VCaP (cell line): ENCODE results near the gene APBA3.

Source experiments
- H3K27ac ChIP-seq: fragments of 450-650 bp; 2 replicates; pipeline ENCODE4 v1.5.1; 2017
- TF ChIP-seq, protein P1 (sequence below): fragments of 450-650 bp; conservative IDR thresholded peaks from 2 replicates; pipeline ENCODE4 v1.5.1; 2017; ENCODE audit warnings: mild to moderate bottlenecking, moderate library complexity

The APBA3 gene, protein sequence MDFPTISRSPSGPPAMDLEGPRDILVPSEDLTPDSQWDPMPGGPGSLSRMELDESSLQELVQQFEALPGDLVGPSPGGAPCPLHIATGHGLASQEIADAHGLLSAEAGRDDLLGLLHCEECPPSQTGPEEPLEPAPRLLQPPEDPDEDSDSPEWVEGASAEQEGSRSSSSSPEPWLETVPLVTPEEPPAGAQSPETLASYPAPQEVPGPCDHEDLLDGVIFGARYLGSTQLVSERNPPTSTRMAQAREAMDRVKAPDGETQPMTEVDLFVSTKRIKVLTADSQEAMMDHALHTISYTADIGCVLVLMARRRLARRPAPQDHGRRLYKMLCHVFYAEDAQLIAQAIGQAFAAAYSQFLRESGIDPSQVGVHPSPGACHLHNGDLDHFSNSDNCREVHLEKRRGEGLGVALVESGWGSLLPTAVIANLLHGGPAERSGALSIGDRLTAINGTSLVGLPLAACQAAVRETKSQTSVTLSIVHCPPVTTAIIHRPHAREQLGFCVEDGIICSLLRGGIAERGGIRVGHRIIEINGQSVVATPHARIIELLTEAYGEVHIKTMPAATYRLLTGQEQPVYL

DNA sequence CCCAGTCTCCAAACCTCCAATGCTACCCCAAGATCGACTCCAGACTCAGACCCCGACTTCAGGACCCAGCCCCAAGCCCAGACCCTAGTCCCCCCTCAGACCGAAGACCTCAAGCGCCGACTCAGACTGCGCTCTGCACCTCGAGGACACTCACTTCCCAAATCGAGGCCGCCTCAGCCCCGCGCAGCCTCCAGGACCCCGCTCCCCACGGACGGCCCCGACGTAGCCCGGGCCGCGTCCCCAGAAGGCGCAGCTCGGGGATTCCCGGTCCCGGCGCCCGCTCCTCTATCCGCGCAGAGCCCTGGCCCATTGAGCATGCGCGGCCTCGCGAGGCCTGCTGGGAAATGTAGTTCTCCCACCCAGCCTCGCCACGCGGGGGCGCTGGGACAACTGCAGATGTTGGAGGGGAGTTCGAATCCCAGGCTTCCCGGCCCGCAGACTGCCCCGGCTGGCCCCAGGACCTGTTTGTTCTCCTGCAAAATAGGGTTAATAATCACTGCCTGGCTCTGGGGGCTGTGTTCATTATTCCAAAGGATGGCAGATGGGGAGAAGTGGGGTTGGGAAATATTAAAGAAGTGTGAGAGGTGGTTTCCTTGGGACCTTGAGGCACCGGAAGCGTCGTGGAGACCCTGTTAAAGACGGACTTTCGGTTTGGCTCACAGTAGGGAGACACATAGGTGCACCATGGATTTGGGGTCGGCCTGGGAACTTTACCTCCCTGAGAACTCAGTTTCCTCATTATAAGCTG lies at the start of gene APBA3:
Gene APBA3, minus strand, starts transcription at position 311 of the 748 bp plus-strand sequence. CDS start 1,428 bp downstream, outside the sequence.
- H3K27ac ChIP-seq, result peak within 1 kb of the TSS; percentile 91
- TF ChIP-seq, protein P1, sequence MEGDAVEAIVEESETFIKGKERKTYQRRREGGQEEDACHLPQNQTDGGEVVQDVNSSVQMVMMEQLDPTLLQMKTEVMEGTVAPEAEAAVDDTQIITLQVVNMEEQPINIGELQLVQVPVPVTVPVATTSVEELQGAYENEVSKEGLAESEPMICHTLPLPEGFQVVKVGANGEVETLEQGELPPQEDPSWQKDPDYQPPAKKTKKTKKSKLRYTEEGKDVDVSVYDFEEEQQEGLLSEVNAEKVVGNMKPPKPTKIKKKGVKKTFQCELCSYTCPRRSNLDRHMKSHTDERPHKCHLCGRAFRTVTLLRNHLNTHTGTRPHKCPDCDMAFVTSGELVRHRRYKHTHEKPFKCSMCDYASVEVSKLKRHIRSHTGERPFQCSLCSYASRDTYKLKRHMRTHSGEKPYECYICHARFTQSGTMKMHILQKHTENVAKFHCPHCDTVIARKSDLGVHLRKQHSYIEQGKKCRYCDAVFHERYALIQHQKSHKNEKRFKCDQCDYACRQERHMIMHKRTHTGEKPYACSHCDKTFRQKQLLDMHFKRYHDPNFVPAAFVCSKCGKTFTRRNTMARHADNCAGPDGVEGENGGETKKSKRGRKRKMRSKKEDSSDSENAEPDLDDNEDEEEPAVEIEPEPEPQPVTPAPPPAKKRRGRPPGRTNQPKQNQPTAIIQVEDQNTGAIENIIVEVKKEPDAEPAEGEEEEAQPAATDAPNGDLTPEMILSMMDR, result peak; percentile 68

DNA sequence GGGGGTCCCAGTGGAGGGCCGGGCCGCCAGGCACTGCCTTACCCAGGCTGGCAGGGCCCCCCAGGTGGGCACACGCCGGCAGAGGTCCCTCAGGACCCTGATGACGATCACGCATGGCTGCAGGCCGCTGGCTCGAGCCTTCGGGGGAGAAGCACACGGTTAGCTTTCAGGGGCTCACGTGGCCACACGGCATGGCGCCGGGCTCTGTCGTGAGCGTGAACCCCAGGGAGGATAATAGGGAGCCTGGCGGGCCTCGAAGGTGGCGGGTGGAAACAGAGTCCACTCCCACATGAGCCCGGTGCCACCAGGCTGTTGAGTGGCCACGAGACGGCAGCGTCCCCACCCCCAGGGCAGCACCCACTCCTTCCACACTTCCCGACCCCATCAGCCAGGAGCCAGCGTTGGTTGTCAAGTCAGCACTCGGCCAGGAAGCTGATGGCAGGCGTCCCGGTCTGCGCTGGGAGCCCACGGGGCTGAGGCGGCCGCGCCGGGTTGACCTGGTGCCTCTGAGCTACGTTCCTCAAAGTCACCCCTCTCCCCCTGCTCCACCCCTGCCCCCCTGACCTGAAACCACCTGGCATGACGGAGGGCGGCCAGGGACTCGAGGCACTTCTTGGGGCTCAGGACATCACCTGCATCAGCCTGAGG lies 49.3 kb upstream of the APBA3 start:
- TF ChIP-seq, protein P1, result no peak
- no peak overlapping the region for H3K27ac ChIP-seq

DNA sequence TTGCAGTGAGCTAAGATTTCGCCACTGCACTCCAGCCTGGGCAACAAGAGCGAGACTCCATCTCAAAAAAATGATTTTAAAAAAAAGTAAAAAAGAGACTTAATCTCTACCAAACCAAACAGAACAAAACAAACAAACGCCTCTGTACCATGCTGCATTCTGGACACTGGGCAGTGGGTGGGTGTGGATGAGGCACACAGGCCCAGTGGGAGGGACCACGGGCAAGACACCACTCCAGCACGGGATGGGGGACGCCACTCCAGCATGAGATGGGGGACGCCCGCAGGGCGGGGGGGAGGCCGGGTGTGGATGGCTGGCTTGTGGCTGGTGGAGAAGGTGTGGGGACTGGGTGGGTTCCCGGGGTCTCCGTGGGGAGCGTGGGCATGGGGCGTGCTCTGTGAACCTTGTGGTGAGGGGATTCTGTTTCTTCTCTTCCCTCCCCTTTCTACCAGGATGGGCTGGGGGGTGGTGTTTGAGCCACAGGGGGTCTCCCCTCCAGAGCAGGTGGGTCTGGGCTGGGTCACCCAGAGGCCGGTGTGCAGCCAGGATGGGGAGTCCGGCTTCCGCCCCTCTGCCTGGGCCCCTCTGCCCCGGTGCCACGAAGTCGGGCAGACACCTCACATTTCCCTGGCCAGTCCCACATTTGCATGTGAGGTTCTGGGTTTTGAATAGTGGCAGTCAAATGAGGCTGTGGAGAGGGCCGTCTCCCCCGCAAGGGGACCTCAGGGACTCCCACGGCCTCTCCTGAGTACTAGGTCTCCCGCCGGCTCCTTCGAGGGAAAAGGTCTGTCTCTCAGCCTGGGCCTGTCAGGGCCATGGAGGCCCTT lies 48.6 kb upstream of the APBA3 start:
- H3K27ac ChIP-seq, result no peak overlapping the region
- TF ChIP-seq, protein P1, result no peak

DNA sequence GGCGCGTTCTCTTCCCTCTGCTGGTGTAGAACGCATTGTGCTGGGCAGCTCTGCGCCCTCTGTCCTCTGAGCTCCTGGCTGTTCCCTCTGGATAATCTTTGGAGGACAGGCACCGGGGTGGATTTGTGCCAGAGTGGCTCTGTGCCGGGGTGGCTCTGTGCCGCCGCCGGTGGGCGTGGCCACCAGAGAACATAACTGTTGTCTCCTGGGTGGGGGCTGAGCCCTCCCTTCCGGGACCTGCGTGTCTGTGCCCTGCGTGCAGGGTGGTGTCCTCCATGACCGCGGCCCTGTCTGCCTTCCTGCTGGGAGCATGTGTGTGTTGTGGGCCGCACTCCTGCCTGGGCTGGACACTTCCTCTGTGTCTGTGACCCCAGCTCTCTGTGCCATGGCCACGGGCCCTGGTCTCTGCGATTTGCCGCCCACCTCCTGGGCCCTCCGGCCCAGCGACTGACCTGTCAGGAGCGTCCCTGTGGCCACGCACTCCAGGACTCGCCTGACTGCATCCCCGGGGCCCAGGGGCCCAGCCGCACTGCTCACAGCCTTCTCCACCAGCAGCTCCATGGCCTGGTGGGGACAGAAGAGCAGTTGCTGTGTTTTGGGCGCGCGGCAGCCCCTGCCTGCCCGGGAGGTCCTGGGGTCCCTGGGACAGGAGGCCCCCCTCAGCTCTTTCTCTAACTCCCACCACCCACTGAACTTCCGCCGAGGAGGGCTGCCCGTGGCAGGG lies 47.1 kb upstream of the APBA3 start:
- TF ChIP-seq, protein P1, result no peak
- 0 out of 2 replicates have a peak overlapping the region, but pooled peaks have one; percentile 5 for H3K27ac ChIP-seq

DNA sequence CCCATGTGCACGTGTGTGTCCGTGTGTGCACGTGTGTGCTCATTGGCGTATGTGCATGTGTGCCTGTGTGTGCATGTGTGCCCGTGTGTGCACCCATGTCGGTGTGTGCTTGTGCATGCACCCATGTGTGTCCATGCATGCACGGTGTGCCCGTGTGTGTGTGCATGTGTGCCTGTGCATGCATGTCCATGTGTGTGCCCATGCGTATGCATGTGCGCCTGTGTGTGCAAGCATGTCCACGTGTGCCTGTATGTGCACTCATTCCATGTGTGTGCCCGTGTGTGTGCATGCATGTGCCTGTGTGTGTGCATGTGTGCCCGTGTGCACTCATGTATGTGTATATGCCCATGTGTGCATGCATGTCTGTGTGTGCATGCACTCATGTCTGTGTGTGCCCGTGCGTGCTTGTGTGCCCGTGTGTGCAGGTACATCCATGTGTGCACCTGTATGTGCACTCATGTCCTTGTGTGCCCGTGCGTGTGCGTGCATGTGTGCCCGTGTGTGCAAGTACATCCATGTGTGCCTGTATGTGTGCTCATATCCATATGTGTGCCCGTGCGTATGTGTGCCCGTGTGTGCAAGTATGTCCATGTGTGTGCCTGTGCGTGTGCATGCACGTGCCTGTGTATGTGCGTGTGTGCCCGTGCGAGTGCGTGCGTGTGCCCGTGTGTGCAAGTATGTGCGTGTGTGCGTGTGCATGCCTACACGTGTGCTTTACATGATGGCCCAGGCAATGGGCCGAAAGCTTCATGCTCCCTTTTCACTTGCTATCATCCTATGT lies 46.3 kb upstream of the APBA3 start:
- H3K27ac ChIP-seq, result 0 out of 2 replicates have a peak overlapping the region, but pooled peaks have one; percentile 5

More for the DNA sequence above, 46.3 kb upstream of the APBA3 start:
- TF ChIP-seq, protein P1, result no peak
